K562 (cell line): ENCODE results near the gene PPM1F. TPM values are rescaled to one million over a fixed set of nuclear protein-coding genes. Genes with fewer than 3 reads are reported as not detected.
A peak's percentile ranks its signal among the peaks of the same experiment; 100 is the strongest.

Source experiments
- CBX1 ChIP-seq: sonication (generic); IDR thresholded peaks from 2 replicates; pipeline ENCODE4 v1.6.1; 2016; ENCODE audit warnings: antibody characterized with exemption, low read depth, mild to moderate bottlenecking
- CEBPG ChIP-seq, 3 experiments: fragments of 200-800 bp in 1 of 3; sonication (Bioruptor generic) in 1 of 3; sonication (generic) in 1 of 3; formaldehyde crosslinking in 1 of 3; IDR thresholded peaks in 2 of 3; conservative IDR thresholded peaks in 1 of 3; 2 replicates each; pipeline versions ENCODE4 v1.6.1 to v1.8.0; 2016 to 2022; ENCODE audit warnings: missing compliant biosample characterization in 2 of 3, missing genetic modification characterization in 2 of 3, mild to moderate bottlenecking in 1 of 3, missing genetic modification reagents in 1 of 3
- CXXC5 ChIP-seq: fragments of 250-450 bp; sonication (Bioruptor Pico); IDR thresholded peaks from 2 replicates; pipeline ENCODE4 v1.8.0; 2022; ENCODE audit warnings: inconsistent platforms, mild to moderate bottlenecking, moderate library complexity
- HNRNPL ChIP-seq: fragments of 200-400 bp; formaldehyde crosslinking; IDR thresholded peaks from 2 replicates; pipeline ENCODE4 v1.6.1; 2017; ENCODE audit warnings: low read depth, mild to moderate bottlenecking, low read length
- NCOA4 ChIP-seq: fragments of 450-650 bp; IDR thresholded peaks from 2 replicates; pipeline ENCODE4 v1.6.1; 2018; ENCODE audit warnings: mild to moderate bottlenecking; ENCODE audit not compliant: partially characterized antibody
- NCOR1 ChIP-seq: fragments of 450-650 bp; IDR thresholded peaks from 2 replicates; pipeline ENCODE4 v1.6.1; 2016; ENCODE audit warnings: mild to moderate bottlenecking, moderate library complexity
- RBM34 ChIP-seq: fragments of 200-400 bp; formaldehyde crosslinking; IDR thresholded peaks from 2 replicates; pipeline ENCODE4 v1.6.1; 2018; ENCODE audit warnings: low read length, borderline replicate concordance; ENCODE audit not compliant: insufficient read depth
- TARDBP ChIP-seq: fragments of 450-650 bp; IDR thresholded peaks from 2 replicates; pipeline ENCODE4 v1.6.1; 2016
- ZBED1 ChIP-seq: IDR thresholded peaks from 2 replicates; pipeline ENCODE4 v1.6.1; 2014
- ZNF165 ChIP-seq: fragments of 250-450 bp; sonication (Bioruptor Pico); IDR thresholded peaks from 2 replicates; pipeline ENCODE4 v1.4.0; 2020; ENCODE audit warnings: borderline replicate concordance
- ZNF384 ChIP-seq: IDR thresholded peaks from 2 replicates; pipeline ENCODE4 v1.6.1; 2012; ENCODE audit warnings: low read depth, low read length, improper control_type of control experiment
- ZNF589 ChIP-seq: fragments of 200-800 bp; sonication (Bioruptor generic); IDR thresholded peaks from 2 replicates; pipeline ENCODE4 v1.6.1; 2016; ENCODE audit warnings: low read depth, missing genetic modification characterization, missing compliant biosample characterization
- ZNF77 ChIP-seq: fragments of 250-450 bp; sonication (Bioruptor Pico); IDR thresholded peaks from 2 replicates; pipeline ENCODE4 v1.5.0; 2020
- polyA plus RNA-seq, 8 experiments: library from polyadenylated mRNA; depleted of rRNA in 4 of 8; stranded (reverse) in 5 of 8; unstranded in 3 of 8; fragments of >200 nt; fragmentation: Nextera tagmentation in 2 of 8; fragmentation: Illumina TruSeq in 1 of 8; extraction: Ambion mirVana in 2 of 8; extraction: Trizol in 1 of 8; gene quantifications; 2 replicates each; pipeline versions ENCODE4 v1.2.1 to v1.2.3, GENCODE V29; 2011 to 2014; ENCODE audit warnings: inconsistent platforms in 1 of 8, missing spikeins in 1 of 8
- total RNA-seq, 7 experiments: library from RNA; depleted of rRNA in 6 of 7; stranded (reverse); fragments of >200 nt in 6 of 7; fragmentation: Illumina TruSeq in 2 of 7; extraction: Trizol in 2 of 7; gene quantifications; 2 replicates each; pipeline versions ENCODE4 v1.2.1 to v1.2.3, GENCODE V29; 2011 to 2021; ENCODE audit warnings: low replicate concordance in 1 of 7
- TF ChIP-seq, protein P1 (sequence below): sonication (generic); formaldehyde crosslinking; IDR thresholded peaks from 2 replicates; pipeline ENCODE4 v1.8.1; 2023; ENCODE audit warnings: mild to moderate bottlenecking, missing genetic modification reagents
- TF ChIP-seq, protein P2 (sequence below): fragments of 450-650 bp; IDR thresholded peaks from 2 replicates; pipeline ENCODE4 v1.6.1; 2016; ENCODE audit warnings: low read depth, mild to moderate bottlenecking, moderate library complexity
- TF ChIP-seq, protein P3 (sequence below), 2 experiments: fragments of 450-650 bp; conservative IDR thresholded peaks; 2 replicates each; pipeline ENCODE4 v1.6.1; 2017; ENCODE audit warnings: mild to moderate bottlenecking in 2 of 2, moderate library complexity in 2 of 2
- TF ChIP-seq, protein P4 (sequence below), 2 experiments: IDR thresholded peaks in 1 of 2; conservative IDR thresholded peaks in 1 of 2; 2 replicates each; pipeline ENCODE4 v1.6.1; 2016; ENCODE audit warnings: low read depth in 2 of 2, mild to moderate bottlenecking in 1 of 2, missing compliant biosample characterization in 1 of 2, missing genetic modification characterization in 1 of 2, moderate library complexity in 1 of 2
- TF ChIP-seq, protein P5 (sequence below): sonication (generic); IDR thresholded peaks from 2 replicates; pipeline ENCODE4 v1.6.1; 2016

Gene PPM1F
- total and polyA plus RNA-seq, 9 of the 15 experiments (the other 6 are each of a cell fraction or from before 2014, with no cell fraction given): 2.1 to 159 (median 64.0) TPM

DNA sequence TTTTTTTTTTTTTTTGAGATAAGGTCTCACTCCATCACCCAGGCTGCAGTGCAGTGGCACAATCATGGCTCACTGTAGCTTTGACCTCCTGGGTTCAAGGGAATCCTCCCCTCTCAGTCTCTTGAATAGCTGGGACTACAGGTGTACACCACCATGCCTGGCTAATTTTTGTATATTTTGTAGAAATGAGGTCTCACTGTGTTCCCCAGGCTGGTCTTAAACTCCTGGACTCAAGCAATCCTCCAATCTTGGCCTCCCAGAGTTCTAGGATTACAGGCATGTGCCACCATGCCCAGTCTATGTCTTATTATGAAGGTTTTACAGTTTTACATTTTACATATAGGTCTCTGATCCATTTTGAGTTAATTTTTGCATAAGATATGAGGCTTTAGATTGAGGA is 64.8 kb downstream of the PPM1F start (continued):
- TF ChIP-seq RBM34 (no peak), NCOR1 (no peak), NCOA4 (peak; percentile 24), CBX1 (no peak), ZNF165 (0 out of 2 replicates have a peak, but pooled peaks have one; percentile 24), ZNF589 (CRISPR knock-in tag) (no peak), ZNF384 (0 out of 2 replicates have a peak, but pooled peaks have one; percentile 5), ZBED1 (no peak), TARDBP (no peak), CXXC5 (no peak), ZNF77 (CRISPR knock-in tag) (no peak), HNRNPL (0 out of 2 replicates have a peak, but pooled peaks have one; percentile 13), CEBPG (CRISPR knock-in tag; IDR thresholded peaks at IDR 0.05) (no peak), CEBPG (tag; conservative IDR thresholded peaks at IDR 0.05 in 1 of 2, IDR thresholded peaks at IDR 0.05 in 1 of 2) (no peak)
- TF ChIP-seq, protein P1, sequence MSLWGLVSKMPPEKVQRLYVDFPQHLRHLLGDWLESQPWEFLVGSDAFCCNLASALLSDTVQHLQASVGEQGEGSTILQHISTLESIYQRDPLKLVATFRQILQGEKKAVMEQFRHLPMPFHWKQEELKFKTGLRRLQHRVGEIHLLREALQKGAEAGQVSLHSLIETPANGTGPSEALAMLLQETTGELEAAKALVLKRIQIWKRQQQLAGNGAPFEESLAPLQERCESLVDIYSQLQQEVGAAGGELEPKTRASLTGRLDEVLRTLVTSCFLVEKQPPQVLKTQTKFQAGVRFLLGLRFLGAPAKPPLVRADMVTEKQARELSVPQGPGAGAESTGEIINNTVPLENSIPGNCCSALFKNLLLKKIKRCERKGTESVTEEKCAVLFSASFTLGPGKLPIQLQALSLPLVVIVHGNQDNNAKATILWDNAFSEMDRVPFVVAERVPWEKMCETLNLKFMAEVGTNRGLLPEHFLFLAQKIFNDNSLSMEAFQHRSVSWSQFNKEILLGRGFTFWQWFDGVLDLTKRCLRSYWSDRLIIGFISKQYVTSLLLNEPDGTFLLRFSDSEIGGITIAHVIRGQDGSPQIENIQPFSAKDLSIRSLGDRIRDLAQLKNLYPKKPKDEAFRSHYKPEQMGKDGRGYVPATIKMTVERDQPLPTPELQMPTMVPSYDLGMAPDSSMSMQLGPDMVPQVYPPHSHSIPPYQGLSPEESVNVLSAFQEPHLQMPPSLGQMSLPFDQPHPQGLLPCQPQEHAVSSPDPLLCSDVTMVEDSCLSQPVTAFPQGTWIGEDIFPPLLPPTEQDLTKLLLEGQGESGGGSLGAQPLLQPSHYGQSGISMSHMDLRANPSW (CRISPR knock-in tag): no peak
- TF ChIP-seq, protein P2, sequence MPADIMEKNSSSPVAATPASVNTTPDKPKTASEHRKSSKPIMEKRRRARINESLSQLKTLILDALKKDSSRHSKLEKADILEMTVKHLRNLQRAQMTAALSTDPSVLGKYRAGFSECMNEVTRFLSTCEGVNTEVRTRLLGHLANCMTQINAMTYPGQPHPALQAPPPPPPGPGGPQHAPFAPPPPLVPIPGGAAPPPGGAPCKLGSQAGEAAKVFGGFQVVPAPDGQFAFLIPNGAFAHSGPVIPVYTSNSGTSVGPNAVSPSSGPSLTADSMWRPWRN: 0 out of 2 replicates have a peak, but pooled peaks have one; percentile 3
- TF ChIP-seq, protein P3, sequence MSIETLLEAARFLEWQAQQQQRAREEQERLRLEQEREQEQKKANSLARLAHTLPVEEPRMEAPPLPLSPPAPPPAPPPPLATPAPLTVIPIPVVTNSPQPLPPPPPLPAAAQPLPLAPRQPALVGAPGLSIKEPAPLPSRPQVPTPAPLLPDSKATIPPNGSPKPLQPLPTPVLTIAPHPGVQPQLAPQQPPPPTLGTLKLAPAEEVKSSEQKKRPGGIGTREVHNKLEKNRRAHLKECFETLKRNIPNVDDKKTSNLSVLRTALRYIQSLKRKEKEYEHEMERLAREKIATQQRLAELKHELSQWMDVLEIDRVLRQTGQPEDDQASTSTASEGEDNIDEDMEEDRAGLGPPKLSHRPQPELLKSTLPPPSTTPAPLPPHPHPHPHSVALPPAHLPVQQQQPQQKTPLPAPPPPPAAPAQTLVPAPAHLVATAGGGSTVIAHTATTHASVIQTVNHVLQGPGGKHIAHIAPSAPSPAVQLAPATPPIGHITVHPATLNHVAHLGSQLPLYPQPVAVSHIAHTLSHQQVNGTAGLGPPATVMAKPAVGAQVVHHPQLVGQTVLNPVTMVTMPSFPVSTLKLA (conservative IDR thresholded peaks at IDR 0.05): no peak
- TF ChIP-seq, protein P4, sequence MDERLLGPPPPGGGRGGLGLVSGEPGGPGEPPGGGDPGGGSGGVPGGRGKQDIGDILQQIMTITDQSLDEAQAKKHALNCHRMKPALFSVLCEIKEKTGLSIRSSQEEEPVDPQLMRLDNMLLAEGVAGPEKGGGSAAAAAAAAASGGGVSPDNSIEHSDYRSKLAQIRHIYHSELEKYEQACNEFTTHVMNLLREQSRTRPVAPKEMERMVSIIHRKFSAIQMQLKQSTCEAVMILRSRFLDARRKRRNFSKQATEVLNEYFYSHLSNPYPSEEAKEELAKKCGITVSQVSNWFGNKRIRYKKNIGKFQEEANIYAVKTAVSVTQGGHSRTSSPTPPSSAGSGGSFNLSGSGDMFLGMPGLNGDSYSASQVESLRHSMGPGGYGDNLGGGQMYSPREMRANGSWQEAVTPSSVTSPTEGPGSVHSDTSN (CRISPR knock-in tag; IDR thresholded peaks at IDR 0.05; ENCODE audit: low read depth): no peak
- TF ChIP-seq, protein P4 (tag; conservative IDR thresholded peaks at IDR 0.05; ENCODE audit: low read depth): no peak
- TF ChIP-seq, protein P5, sequence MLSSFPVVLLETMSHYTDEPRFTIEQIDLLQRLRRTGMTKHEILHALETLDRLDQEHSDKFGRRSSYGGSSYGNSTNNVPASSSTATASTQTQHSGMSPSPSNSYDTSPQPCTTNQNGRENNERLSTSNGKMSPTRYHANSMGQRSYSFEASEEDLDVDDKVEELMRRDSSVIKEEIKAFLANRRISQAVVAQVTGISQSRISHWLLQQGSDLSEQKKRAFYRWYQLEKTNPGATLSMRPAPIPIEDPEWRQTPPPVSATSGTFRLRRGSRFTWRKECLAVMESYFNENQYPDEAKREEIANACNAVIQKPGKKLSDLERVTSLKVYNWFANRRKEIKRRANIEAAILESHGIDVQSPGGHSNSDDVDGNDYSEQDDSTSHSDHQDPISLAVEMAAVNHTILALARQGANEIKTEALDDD: no peak
